K562 (cell line): ENCODE data around the gene ZCCHC24. TPM values are rescaled to one million over a fixed set of nuclear protein-coding genes. Genes with fewer than 3 reads are reported as not detected.

ENCODE experiments used
- ATAC-seq: fragments of 200-7000 bp; cut with Tn5 transposase; 3 replicates; pipeline ENCODE4 v1.9.1; 2020; ENCODE audit warnings: moderate library complexity
- BruUV-seq: library from RNA; stranded (reverse); fragments of 400-500 nt; replicated peaks from 2 replicates; lab custom pipeline; 2021; lab: Mats Ljungman, UMichigan
- CTCF ChIA-PET: fragments of 300-600 bp; formaldehyde crosslinking; extraction: SDS; loops from one replicate; lab custom pipeline; 2021; ENCODE audit warnings: low intra/inter-chr PET ratio; lab: Yijun Ruan, JAX
- POLR2A ChIA-PET: fragments of 300-600, 350-650 bp; sonication (Branson Sonifier 250); formaldehyde crosslinking; extraction: SDS; loops from one replicate; lab custom pipeline; 2021; ENCODE audit warnings: antibody characterized with exemption, inconsistent platforms; lab: Yijun Ruan, JAX
- DNase-seq, 4 experiments: peaks; one replicate each; pipeline versions ENCODE4 v3.0.0 to v3.0.0-alpha.2; 2011 to 2018; ENCODE audit warnings: low spot score in 3 of 4, mixed read lengths in 3 of 4; ENCODE audit errors: extremely low read depth in 1 of 4
- FAIRE-seq: peaks from 2 replicates; lab custom pipeline; 2011; peaks lifted over from hg19 to GRCh38; lab: Jason Lieb, UNC
- H2AFZ ChIP-seq: 2 replicates; pipeline ENCODE4 v1.6.0; 2011; ENCODE audit warnings: low read depth, low read length, control low read depth, inconsistent platforms
- H3K27ac ChIP-seq: fragments of 200-600 bp; 3 replicates; pipeline ENCODE4 v1.8.0; 2011; ENCODE audit warnings: low read depth, mild to moderate bottlenecking, control low read depth, inconsistent platforms, low read length, moderate library complexity, mixed read lengths; ENCODE audit errors: extremely low read depth
- H3K27me3 ChIP-seq, 2 experiments: fragments of 300-600 bp in 1 of 2; 2 replicates in 1 of 2; 3 replicates in 1 of 2; pipeline versions ENCODE4 v1.6.0 to v1.8.0; 2011; ENCODE audit warnings: inconsistent platforms in 2 of 2, low read length in 2 of 2, mild to moderate bottlenecking in 1 of 2, mixed read lengths in 1 of 2, moderate library complexity in 1 of 2; ENCODE audit not compliant: control insufficient read depth in 2 of 2, insufficient read depth in 2 of 2
- H3K36me3 ChIP-seq: fragments of 300-600 bp; 3 replicates; pipeline ENCODE4 v1.8.0; 2011; ENCODE audit warnings: mild to moderate bottlenecking, low read length, inconsistent platforms; ENCODE audit not compliant: control insufficient read depth, insufficient read depth
- H3K4me1 ChIP-seq, 2 experiments: fragments of 200-600 bp in 1 of 2; replicated peaks in 1 of 2; 2 replicates in 1 of 2; 3 replicates in 1 of 2; pipeline versions ENCODE4 v1.5.1 to v1.8.0; 2011; ENCODE audit warnings: inconsistent platforms in 2 of 2, low read length in 2 of 2, mild to moderate bottlenecking in 1 of 2, mixed read lengths in 1 of 2, moderate library complexity in 1 of 2; ENCODE audit not compliant: control insufficient read depth in 2 of 2, insufficient read depth in 2 of 2
- H3K4me2 ChIP-seq: 2 replicates; pipeline ENCODE4 v1.6.1; 2011; ENCODE audit warnings: low read length, control low read depth, inconsistent platforms, mixed read lengths; ENCODE audit not compliant: insufficient read depth
- H3K4me3 ChIP-seq: fragments of 200-600 bp; sonication (generic), shearing (Covaris generic); 2 replicates; pipeline ENCODE4 v1.5.1; 2016; ENCODE audit warnings: control low read depth, inconsistent platforms
- H3K79me2 ChIP-seq: fragments of 200-600 bp; 3 replicates; pipeline ENCODE4 v1.8.0; 2011; ENCODE audit warnings: low read length, inconsistent platforms; ENCODE audit not compliant: control insufficient read depth, insufficient read depth
- H3K9ac ChIP-seq, 2 experiments: 2 replicates each; pipeline versions ENCODE4 v1.6.0 to v1.6.1; 2011; ENCODE audit warnings: low read depth in 2 of 2, low read length in 2 of 2, control low read depth in 1 of 2, inconsistent platforms in 1 of 2, mild to moderate bottlenecking in 1 of 2, mixed read lengths in 1 of 2; ENCODE audit not compliant: insufficient read depth in 1 of 2
- H3K9me1 ChIP-seq: one replicate; pipeline ENCODE4 v1.6.0; 2011; ENCODE audit warnings: inconsistent platforms, mild to moderate bottlenecking, low read length, moderate library complexity; ENCODE audit not compliant: control insufficient read depth, insufficient read depth
- H3K9me3 ChIP-seq: replicated peaks from 2 replicates; pipeline ENCODE4 v1.5.1; 2011; ENCODE audit warnings: low read depth, low read length, inconsistent platforms; ENCODE audit not compliant: control insufficient read depth, insufficient read depth
- H4K20me1 ChIP-seq: replicated peaks from 2 replicates; pipeline ENCODE4 v1.6.1; 2011; ENCODE audit warnings: low read length, inconsistent platforms, mixed read lengths; ENCODE audit not compliant: control insufficient read depth, insufficient read depth
- CREB3L1 ChIP-seq: fragments of 450-650 bp; IDR thresholded peaks from 2 replicates; pipeline ENCODE4 v1.6.1; 2014; ENCODE audit warnings: low read depth, mild to moderate bottlenecking, moderate library complexity, borderline replicate concordance
- CTCF ChIP-seq, 3 experiments: IDR thresholded peaks in 2 of 3; conservative IDR thresholded peaks in 1 of 3; 2 replicates each; pipeline ENCODE4 v1.5.1; 2011 to 2012; ENCODE audit warnings: low read length in 3 of 3, mild to moderate bottlenecking in 3 of 3, control low read depth in 2 of 3, improper control_type of control experiment in 1 of 3, inconsistent platforms in 1 of 3, low read depth in 1 of 3, mixed read lengths in 1 of 3, moderate library complexity in 1 of 3; ENCODE audit not compliant: insufficient read depth in 2 of 3
- JUN ChIP-seq, 2 experiments: sonication (generic) in 1 of 2; formaldehyde crosslinking in 1 of 2; IDR thresholded peaks; 2 replicates each; pipeline versions ENCODE4 v1.6.1 to v1.8.0; 2012 to 2022; ENCODE audit warnings: borderline replicate concordance in 2 of 2, mild to moderate bottlenecking in 2 of 2, improper control_type of control experiment in 1 of 2, low read depth in 1 of 2, low read length in 1 of 2, missing genetic modification reagents in 1 of 2
- JUND ChIP-seq, 2 experiments: IDR thresholded peaks; 2 replicates in 1 of 2; 3 replicates in 1 of 2; pipeline ENCODE4 v1.6.1; 2011; ENCODE audit warnings: borderline replicate concordance in 2 of 2, low read depth in 2 of 2, low read length in 2 of 2, improper control_type of control experiment in 1 of 2, missing biosample characterization in 1 of 2, missing genetic modification characterization in 1 of 2, missing genetic modification reagents in 1 of 2
- MCM3 ChIP-seq: fragments of 450-650 bp; IDR thresholded peaks from 2 replicates; pipeline ENCODE4 v1.6.1; 2016
- NEUROD1 ChIP-seq: fragments of 150-350 bp; IDR thresholded peaks from 2 replicates; pipeline ENCODE4 v1.6.1; 2014; ENCODE audit warnings: borderline replicate concordance, low read length, low read depth; ENCODE audit not compliant: partially characterized antibody
- SOX6 ChIP-seq: fragments of 450-650 bp; IDR thresholded peaks from 2 replicates; pipeline ENCODE4 v1.6.1; 2014; ENCODE audit warnings: mild to moderate bottlenecking
- TEAD1 ChIP-seq, 2 experiments: fragments of 450-650 bp in 1 of 2; sonication (generic) in 1 of 2; formaldehyde crosslinking; IDR thresholded peaks; 2 replicates each; pipeline versions ENCODE4 v1.4.0 to v1.8.0; 2020 to 2022; ENCODE audit warnings: mild to moderate bottlenecking in 2 of 2, missing genetic modification reagents in 1 of 2
- TEAD4 ChIP-seq, 2 experiments: sonication (generic) in 1 of 2; formaldehyde crosslinking in 1 of 2; IDR thresholded peaks; 2 replicates each; pipeline versions ENCODE4 v1.6.1 to v1.8.0; 2012 to 2022; ENCODE audit warnings: borderline replicate concordance in 1 of 2, inconsistent platforms in 1 of 2, low read length in 1 of 2, mild to moderate bottlenecking in 1 of 2, missing genetic modification reagents in 1 of 2
- ZNF239 ChIP-seq: fragments of 250-450 bp; sonication (Bioruptor Pico); IDR thresholded peaks from 2 replicates; pipeline ENCODE4 v1.4.0; 2020; ENCODE audit warnings: mild to moderate bottlenecking
- ZNF740 ChIP-seq, 3 experiments: fragments of 200-800 bp in 1 of 3; sonication (Bioruptor generic) in 1 of 3; sonication (generic) in 1 of 3; formaldehyde crosslinking in 1 of 3; IDR thresholded peaks; 2 replicates each; pipeline versions ENCODE4 v1.6.1 to v1.8.0; 2016 to 2022; ENCODE audit warnings: mild to moderate bottlenecking in 2 of 3, missing compliant biosample characterization in 2 of 3, missing genetic modification characterization in 2 of 3, missing genetic modification reagents in 1 of 3
- WGBS: fragments of 100-300 bp; shearing (Covaris generic); methylation state at CpG from one replicate; pipeline ENCODE4 v1.1.6; 2016; ENCODE audit warnings: low coverage, mixed read lengths; ENCODE audit not compliant: insufficient coverage; ENCODE audit errors: missing lambda C conversion rate; 5-methylcytosine and 5-hydroxymethylcytosine counted together
- in situ Hi-C: fragments of 300-500 bp; cut with MboI; formaldehyde crosslinking; loops from 4 replicates; pipeline ENCODE4 v1.15.0; 2018; ENCODE audit warnings: inconsistent platforms, mixed read lengths
- intact Hi-C: fragments of 100-400 bp; cut with micrococcal nuclease; formaldehyde crosslinking; loops from 2 replicates; pipeline ENCODE4 v1.14.2; 2022
- polyA plus RNA-seq, 8 experiments: library from polyadenylated mRNA; depleted of rRNA in 4 of 8; stranded (reverse) in 5 of 8; unstranded in 3 of 8; fragments of >200 nt; fragmentation: Nextera tagmentation in 2 of 8; fragmentation: Illumina TruSeq in 1 of 8; extraction: Ambion mirVana in 2 of 8; extraction: Trizol in 1 of 8; gene quantifications; 2 replicates each; pipeline versions ENCODE4 v1.2.1 to v1.2.3, GENCODE V29; 2011 to 2014; ENCODE audit warnings: inconsistent platforms in 1 of 8, missing spikeins in 1 of 8
- total RNA-seq, 7 experiments: library from RNA; depleted of rRNA in 6 of 7; stranded (reverse); fragments of >200 nt in 6 of 7; fragmentation: Illumina TruSeq in 2 of 7; extraction: Trizol in 2 of 7; gene quantifications; 2 replicates each; pipeline versions ENCODE4 v1.2.1 to v1.2.3, GENCODE V29; 2011 to 2021; ENCODE audit warnings: low replicate concordance in 1 of 7

Gene ZCCHC24
- total and polyA plus RNA-seq, 9 of the 15 experiments (the other 6 are each of a cell fraction or from before 2014, with no cell fraction given) = 0.84 to 11.0 (median 4.6) TPM

GRCh38 chr10:79374312-79375191, 70.9 kb downstream of the ZCCHC24 start:
- intact Hi-C loops = loop anchor here (1.0 to 2.0 kb wide), 2 partner anchors 93 to 112 kb away; no protein-coding TSS in a partner anchor
- ATAC-seq = peak; percentile 97
- H3K9me3 ChIP-seq = no peaks in the 10 kb centered on the region; the same call in 1 of the 2 replicates
- no peaks in the 10 kb centered on the region for H3K36me3 ChIP-seq
- FAIRE-seq = peak; percentile 98
- POLR2A ChIA-PET = interaction anchor here (0.6 to 1.5 kb wide), 11 partner anchors 11 to 128 kb away, joined by 3 to 7 read pairs (median 5); no protein-coding TSS in a partner anchor
- peak overlapping the region in 1 of 2 experiments; percentile 80; a peak in 1 of 4 replicates for H3K9ac ChIP-seq
- H2AFZ ChIP-seq = peak overlapping the region; percentile 83; the same call in 1 of the 2 replicates
- CTCF ChIA-PET = interaction anchor here (0.6 to 3.6 kb wide), 10 partner anchors 64 to 555 kb away, joined by 3 to 57 read pairs (median 4); no protein-coding TSS in a partner anchor
- no TSS peak for BruUV-seq
- peaks cover 8 to 9% of the 10 kb centered on the region in 2 experiments; a peak in 4 of 5 replicates for H3K4me1 ChIP-seq
- H3K79me2 ChIP-seq = no peaks in the 10 kb centered on the region
- in situ Hi-C loops = no loop called here
- no peak overlapping the region for H3K4me2 ChIP-seq
- H3K27me3 ChIP-seq = peaks cover 0 to 8% of the 10 kb centered on the region in 2 experiments; a peak in 2 of 5 replicates
- DNase-seq = peak; percentile 87 to 88 (median 88)
- under 1% methylated on average over 7 of the region's 7 CpGs for whole genome bisulfite sequencing
- no peak overlapping the region for H3K27ac ChIP-seq
- H4K20me1 ChIP-seq = no peaks in the 10 kb centered on the region
- H3K4me3 ChIP-seq = no peak overlapping the region
- no peaks in the 10 kb centered on the region for H3K9me1 ChIP-seq
- TF ChIP-seq MCM3 = peak; percentile 24; the same call in 1 of the 2 replicates
- no peak for TF ChIP-seq ZNF239 (CRISPR knock-in tag)
- TF ChIP-seq SOX6 = peak; percentile 30; the same call in 1 of the 2 replicates
- TF ChIP-seq NEUROD1 = peak; percentile 35
- TF ChIP-seq CTCF (IDR thresholded peaks at IDR 0.05 in 2 of 3, conservative IDR thresholded peaks at IDR 0.05 in 1 of 3; ENCODE audit: insufficient read depth in 2 of 3, low read depth in 1 of 3, low read length in 3 of 3) = peak; percentile 97 to 99 (median 97)
- TF ChIP-seq TEAD4 (IDR thresholded peaks at IDR 0.05; ENCODE audit: low read length) = peak; percentile 61; the same call in 1 of the 2 replicates
- no peak for TF ChIP-seq TEAD4 (CRISPR knock-in tag; IDR thresholded peaks at IDR 0.05; ENCODE audit: borderline replicate concordance)
- TF ChIP-seq CREB3L1 = peak; percentile 61
- TF ChIP-seq ZNF740 (CRISPR knock-in tag; IDR thresholded peaks at IDR 0.05) = no peak
- 0 out of 4 replicates have a peak, but pooled peaks of 1 of the 2 experiments have one; percentile 26 for TF ChIP-seq ZNF740 (tag; IDR thresholded peaks at IDR 0.05)
- TF ChIP-seq JUN (IDR thresholded peaks at IDR 0.05; ENCODE audit: borderline replicate concordance, low read depth, low read length) = 0 out of 2 replicates have a peak, but pooled peaks have one; percentile 49
- TF ChIP-seq JUN (CRISPR knock-in tag; IDR thresholded peaks at IDR 0.05; ENCODE audit: borderline replicate concordance) = no peak
- TF ChIP-seq JUND (IDR thresholded peaks at IDR 0.05; ENCODE audit: borderline replicate concordance, low read depth, low read length) = peak; percentile 39; the same call in 1 of the 2 replicates
- TF ChIP-seq JUND (tag; IDR thresholded peaks at IDR 0.05; ENCODE audit: borderline replicate concordance, low read depth, low read length) = no peak; the same call in 2 of the 3 replicates
- peak in 1 of 2 experiments; percentile 64; a peak in 1 of 4 replicates for TF ChIP-seq TEAD1 (CRISPR knock-in tag; IDR thresholded peaks at IDR 0.05)
